ENCODE results near the gene PYROXD2. TPM values are rescaled to one million over a fixed set of nuclear protein-coding genes. Genes with fewer than 3 reads are reported as not detected.
A peak's percentile ranks its signal among the peaks of the same experiment; 100 is the strongest.

The PYROXD2 gene
- total RNA-seq, 1 donor, result 6.5 TPM

GRCh38 chr10:98382691-98383101 lies 32.3 kb downstream of the PYROXD2 start:
- H3K4me3 ChIP-seq (ENCODE audit: low read depth, low read length), result no peak overlapping the region
- DNase-seq (ENCODE audit: low read depth), result no peak
- TF ChIP-seq CTCF (IDR thresholded peaks at IDR 0.05; ENCODE audit: insufficient read depth, low read length), result no peak

DNA sequence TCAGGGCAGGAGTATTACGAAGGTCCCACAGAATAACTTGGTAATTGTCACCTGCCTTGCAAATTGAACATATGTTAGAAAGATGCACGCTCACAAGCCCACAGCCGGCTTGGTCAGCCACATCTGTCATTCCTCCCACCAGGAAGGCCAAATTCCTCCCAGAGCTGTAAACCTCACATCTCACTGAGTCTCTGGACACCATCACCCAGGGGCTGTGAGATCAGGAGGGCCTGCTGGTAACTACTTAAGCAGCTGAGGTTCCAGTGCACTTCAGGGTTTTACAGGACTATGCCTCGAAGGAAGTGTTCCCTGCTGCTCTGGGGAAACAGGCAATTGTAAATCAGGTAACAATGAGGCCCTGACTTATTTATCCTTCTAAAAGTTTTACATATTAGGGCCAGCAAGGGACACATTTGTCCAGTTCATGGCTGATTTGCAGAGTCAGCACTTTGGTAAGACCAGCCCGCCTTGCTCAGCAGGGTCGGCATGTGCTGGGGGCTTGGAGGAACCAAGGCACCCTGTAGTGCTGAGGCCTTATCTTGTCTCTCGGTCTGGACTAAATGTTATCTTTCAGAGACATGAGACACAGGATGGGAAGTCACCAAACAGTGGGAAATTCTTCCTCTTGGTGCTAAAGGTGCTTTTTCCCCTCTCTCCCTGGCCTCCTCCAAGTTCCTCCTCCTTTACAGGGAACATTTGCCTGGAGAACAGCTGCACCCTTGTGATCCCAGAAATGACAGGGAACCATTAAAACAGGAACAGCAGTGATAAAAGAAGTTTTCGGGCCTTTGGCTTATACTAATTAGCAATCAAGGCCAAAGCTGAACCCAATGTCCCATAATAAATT lies 34.3 kb downstream of the PYROXD2 start:
- no peak for TF ChIP-seq CTCF (IDR thresholded peaks at IDR 0.05; ENCODE audit: insufficient read depth, low read length)
- no peak for DNase-seq (ENCODE audit: low read depth)
- H3K4me3 ChIP-seq (ENCODE audit: low read depth, low read length), result no peak overlapping the region

GRCh38 chr10:98378722-98379121 lies 36.3 kb downstream of the PYROXD2 start:
- no peak for TF ChIP-seq CTCF (IDR thresholded peaks at IDR 0.05; ENCODE audit: insufficient read depth, low read length)
- DNase-seq (ENCODE audit: low read depth), result no peak
- no peak overlapping the region for H3K4me3 ChIP-seq (ENCODE audit: low read depth, low read length)

GRCh38 chr10:98377536-98377935 lies 37.4 kb downstream of the PYROXD2 start:
- H3K4me3 ChIP-seq (ENCODE audit: low read depth, low read length), result no peak overlapping the region
- no peak for DNase-seq (ENCODE audit: low read depth)
- TF ChIP-seq CTCF (IDR thresholded peaks at IDR 0.05; ENCODE audit: insufficient read depth, low read length), result no peak

- DNase-seq (ENCODE audit: low read depth), result peak; percentile 14
- no peak overlapping the region for H3K4me3 ChIP-seq (ENCODE audit: low read depth, low read length)
- no peak for TF ChIP-seq CTCF (IDR thresholded peaks at IDR 0.05; ENCODE audit: insufficient read depth, low read length)
Measured at GRCh38 chr10:98377001-98377400, 38.0 kb downstream of the PYROXD2 start.

DNA sequence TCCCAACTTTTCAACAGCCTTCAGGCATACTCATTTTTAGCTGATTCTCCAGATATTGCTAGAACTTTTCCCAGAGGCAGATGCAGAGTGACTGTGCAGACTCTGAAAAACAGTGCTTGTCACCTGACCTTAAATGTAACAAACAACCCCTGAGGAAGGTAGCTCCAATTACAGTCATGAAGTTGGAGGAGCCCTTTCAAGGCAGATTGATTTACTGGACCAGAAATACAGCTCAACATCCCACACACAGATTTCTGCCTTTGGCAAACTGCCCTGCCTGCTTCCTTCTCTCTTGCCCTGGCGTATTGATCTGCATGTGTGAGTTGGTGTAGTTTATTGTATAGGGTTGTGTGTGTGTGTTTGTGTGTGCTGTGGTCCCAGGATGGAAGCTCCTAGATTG lies 38.5 kb downstream of the PYROXD2 start:
- no peak for TF ChIP-seq CTCF (IDR thresholded peaks at IDR 0.05; ENCODE audit: insufficient read depth, low read length)
- no peak overlapping the region for H3K4me3 ChIP-seq (ENCODE audit: low read depth, low read length)
- peak; percentile 18 for DNase-seq (ENCODE audit: low read depth)
